ENCODE measurements around the gene RNF187. TPM values are rescaled to one million over a fixed set of nuclear protein-coding genes. Genes with fewer than 3 reads are reported as not detected.

Gene RNF187
- total and polyA plus RNA-seq, 2 of the 4 experiments (the other 2 are of a cell fraction), result 14.0 to 55.4 TPM

DNA sequence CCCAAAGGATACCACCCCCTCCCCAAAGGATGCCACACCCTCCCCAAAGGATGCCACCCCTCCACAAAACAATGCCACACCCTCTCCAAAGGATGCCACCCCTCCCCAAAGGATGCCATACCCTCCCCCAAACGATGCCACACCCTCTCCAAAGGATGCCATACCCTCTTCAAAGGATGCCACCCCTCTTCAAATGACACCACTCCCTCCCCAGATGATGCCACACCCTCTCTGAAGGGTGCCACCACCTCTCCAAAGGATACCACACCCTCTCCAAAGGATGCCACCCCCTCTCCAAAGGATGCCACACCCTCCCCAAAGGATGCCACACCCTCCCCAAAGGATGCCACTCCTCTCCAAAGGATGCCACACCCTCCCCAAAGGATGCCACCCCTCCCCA lies 48.9 kb upstream of the RNF187 start:
- H3K27me3 ChIP-seq (ENCODE audit: control insufficient read depth, insufficient read depth, low read length), result peaks cover 40% of the 10 kb centered on the region
- DNase-seq (no peak), ATAC-seq (ENCODE audit: low read depth) (no peak)
- intact Hi-C loops (cut with micrococcal nuclease), result no loop called here
- H4K91ac ChIP-seq (ENCODE audit: insufficient read depth, low read depth, low read length), result no peak overlapping the region
- H3K4ac ChIP-seq (ENCODE audit: low read depth, low read length), result no peak overlapping the region
- H4K20me1 ChIP-seq (ENCODE audit: insufficient read depth, low read length), result no peaks in the 10 kb centered on the region
- no peaks in the 10 kb centered on the region for H3K79me1 ChIP-seq (ENCODE audit: low read depth in 1 of 2, low read length in 2 of 2)
- no peak overlapping the region for H4K5ac ChIP-seq (ENCODE audit: low read depth, low read length)
- TF ChIP-seq, protein P1, sequence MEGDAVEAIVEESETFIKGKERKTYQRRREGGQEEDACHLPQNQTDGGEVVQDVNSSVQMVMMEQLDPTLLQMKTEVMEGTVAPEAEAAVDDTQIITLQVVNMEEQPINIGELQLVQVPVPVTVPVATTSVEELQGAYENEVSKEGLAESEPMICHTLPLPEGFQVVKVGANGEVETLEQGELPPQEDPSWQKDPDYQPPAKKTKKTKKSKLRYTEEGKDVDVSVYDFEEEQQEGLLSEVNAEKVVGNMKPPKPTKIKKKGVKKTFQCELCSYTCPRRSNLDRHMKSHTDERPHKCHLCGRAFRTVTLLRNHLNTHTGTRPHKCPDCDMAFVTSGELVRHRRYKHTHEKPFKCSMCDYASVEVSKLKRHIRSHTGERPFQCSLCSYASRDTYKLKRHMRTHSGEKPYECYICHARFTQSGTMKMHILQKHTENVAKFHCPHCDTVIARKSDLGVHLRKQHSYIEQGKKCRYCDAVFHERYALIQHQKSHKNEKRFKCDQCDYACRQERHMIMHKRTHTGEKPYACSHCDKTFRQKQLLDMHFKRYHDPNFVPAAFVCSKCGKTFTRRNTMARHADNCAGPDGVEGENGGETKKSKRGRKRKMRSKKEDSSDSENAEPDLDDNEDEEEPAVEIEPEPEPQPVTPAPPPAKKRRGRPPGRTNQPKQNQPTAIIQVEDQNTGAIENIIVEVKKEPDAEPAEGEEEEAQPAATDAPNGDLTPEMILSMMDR (conservative IDR thresholded peaks at IDR 0.05; ENCODE audit: low read depth, low read length), result no peak
- no peak for TF ChIP-seq MAZ (IDR thresholded peaks at IDR 0.05; ENCODE audit: borderline replicate concordance, low read depth, low read length)
- TF ChIP-seq, protein P2, sequence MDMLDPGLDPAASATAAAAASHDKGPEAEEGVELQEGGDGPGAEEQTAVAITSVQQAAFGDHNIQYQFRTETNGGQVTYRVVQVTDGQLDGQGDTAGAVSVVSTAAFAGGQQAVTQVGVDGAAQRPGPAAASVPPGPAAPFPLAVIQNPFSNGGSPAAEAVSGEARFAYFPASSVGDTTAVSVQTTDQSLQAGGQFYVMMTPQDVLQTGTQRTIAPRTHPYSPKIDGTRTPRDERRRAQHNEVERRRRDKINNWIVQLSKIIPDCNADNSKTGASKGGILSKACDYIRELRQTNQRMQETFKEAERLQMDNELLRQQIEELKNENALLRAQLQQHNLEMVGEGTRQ (IDR thresholded peaks at IDR 0.05; ENCODE audit: low read depth, low read length), result no peak
- no peak for TF ChIP-seq MXI1 (IDR thresholded peaks at IDR 0.05; ENCODE audit: borderline replicate concordance, low read depth, low read length)
- TF ChIP-seq SMC3 (IDR thresholded peaks at IDR 0.05; ENCODE audit: low read depth, low read length), result no peak
- no peak overlapping the region for H2BK120ac ChIP-seq (ENCODE audit: low read depth, low read length)
- no peaks in the 10 kb centered on the region; the same call in 1 of the 2 replicates for H3K9me3 ChIP-seq (ENCODE audit: control insufficient read depth, insufficient read depth, low read length)
- BruUV-seq (replicated peaks), result no TSS peak
- H3K56ac ChIP-seq (ENCODE audit: extremely low read depth, insufficient read depth, low read length), result no peak overlapping the region
- no peak overlapping the region for H2AFZ ChIP-seq (replicated peaks; ENCODE audit: low read length, poor library complexity)
- no peaks in the 10 kb centered on the region for H3K36me3 ChIP-seq (ENCODE audit: control insufficient read depth, insufficient read depth, low read length)
- CTCF ChIA-PET, result no interaction called here
- no peak overlapping the region for H2BK5ac ChIP-seq (ENCODE audit: low read depth, low read length, poor library complexity, severe bottlenecking)
- H3K23ac ChIP-seq (ENCODE audit: low read depth, low read length), result no peak overlapping the region
- dilution Hi-C loops (cut with HindIII; ENCODE audit: low sequenced_read_pairs, unreplicated experiment), result no loop called here
- no peaks in the 10 kb centered on the region; the same call in 1 of the 2 replicates for H3K9me1 ChIP-seq (ENCODE audit: insufficient read depth, low read length)
- no peak overlapping the region for H4K8ac ChIP-seq (ENCODE audit: low read depth in 2 of 2, low read length in 2 of 2)
- no peak overlapping the region for H3K4me3 ChIP-seq (ENCODE audit: insufficient read depth, low read depth, low read length)
- POLR2A ChIA-PET (ENCODE audit: unreplicated experiment), result no interaction called here
- no peak overlapping the region for H2AK9ac ChIP-seq (replicated peaks; ENCODE audit: low read depth, low read length, poor library complexity)
- no CpG with 5 or more reads among the region's 1 CpG for WGBS, 2 experiments (ENCODE audit: extremely low coverage in 2 of 2, insufficient read length in 1 of 2)
- H2AK5ac ChIP-seq (ENCODE audit: low read depth, low read length), result no peak overlapping the region
- in situ Hi-C loops (cut with MboI; ENCODE audit: low sequenced_read_pairs), result no loop called here
- no peak overlapping the region for H3K27ac ChIP-seq (ENCODE audit: insufficient read depth, low read length)
- no peak overlapping the region for H3K14ac ChIP-seq (replicated peaks; ENCODE audit: low read depth, low read length)
- H3K18ac ChIP-seq (ENCODE audit: low read depth, low read length), result no peak overlapping the region
- no peak overlapping the region for H3K4me2 ChIP-seq (ENCODE audit: low read depth, low read length)
- no peak overlapping the region for H3K9ac ChIP-seq (ENCODE audit: low read depth, low read length)
- no peaks in the 10 kb centered on the region for H3K4me1 ChIP-seq (ENCODE audit: control insufficient read depth, insufficient read depth, low read length)
- no peak overlapping the region for H2BK15ac ChIP-seq (ENCODE audit: low read depth, low read length)
- H2BK20ac ChIP-seq (ENCODE audit: low read depth, low read length), result no peak overlapping the region
